GM21576 (cell line): ENCODE results near the gene INF2.
"Not testable (repeated sequence)": the region's sequence is repeated elsewhere in the genome, so short reads cannot be mapped to it uniquely, and the experiment has no call there.

Experiments
- ATAC-seq: cut with Tn5 transposase; IDR thresholded peaks from one replicate; pipeline ENCODE4 v1.9.1; 2021; ENCODE audit warnings: mild to moderate bottlenecking, moderate library complexity; ENCODE audit not compliant: unreplicated experiment

The INF2 gene

GRCh38 chr14:104656014-104656714, 33.3 kb upstream of the INF2 start:
- ATAC-seq = no peak

GRCh38 chr14:104657101-104657524, 32.3 kb upstream of the INF2 start:
- ATAC-seq = peak; percentile 30

- ATAC-seq = peak; percentile 38
Observed at GRCh38 chr14:104657563-104658324, 31.7 kb upstream of the INF2 start.

GRCh38 chr14:104658325-104658712, 31.1 kb upstream of the INF2 start:
- ATAC-seq = no peak

- ATAC-seq = no peak
Observed at GRCh38 chr14:104659146-104659545, 30.3 kb upstream of the INF2 start.

GRCh38 chr14:104659764-104660523, 29.5 kb upstream of the INF2 start:
- no peak for ATAC-seq

- ATAC-seq = peak; percentile 50
Observed at GRCh38 chr14:104660597-104660996, 28.8 kb upstream of the INF2 start.

- no peak for ATAC-seq
Observed at GRCh38 chr14:104661086-104661485, 28.3 kb upstream of the INF2 start.

- not testable (repeated sequence) for ATAC-seq
Observed at GRCh38 chr14:104661528-104662157, 27.8 kb upstream of the INF2 start.

GRCh38 chr14:104662472-104662871, 26.9 kb upstream of the INF2 start:
- ATAC-seq = not testable (repeated sequence)

GRCh38 chr14:104664107-104664506, 25.3 kb upstream of the INF2 start:
- ATAC-seq = no peak

GRCh38 chr14:104664588-104664987, 24.8 kb upstream of the INF2 start:
- ATAC-seq = no peak

- ATAC-seq = no peak
Observed at GRCh38 chr14:104665114-104665656, 24.2 kb upstream of the INF2 start.

- ATAC-seq = no peak
Observed at GRCh38 chr14:104665657-104666522, 23.5 kb upstream of the INF2 start.

- ATAC-seq = not testable (repeated sequence)
Observed at GRCh38 chr14:104666523-104666895, 22.9 kb upstream of the INF2 start.

- ATAC-seq = no peak
Observed at GRCh38 chr14:104666981-104667380, 22.4 kb upstream of the INF2 start.

- ATAC-seq = no peak
Observed at GRCh38 chr14:104669697-104670096, 19.7 kb upstream of the INF2 start.

GRCh38 chr14:104671330-104671977, 18.0 kb upstream of the INF2 start:
- not testable (repeated sequence) for ATAC-seq

GRCh38 chr14:104672119-104672518, 17.3 kb upstream of the INF2 start:
- ATAC-seq = not testable (repeated sequence)
